Forelimb muscle (tissue), 1 donor: ENCODE results near the gene NKIRAS1. TPM values are rescaled to one million over a fixed set of nuclear protein-coding genes. Genes with fewer than 3 reads are reported as not detected.

ENCODE experiments used
- DNase-seq: peaks from one replicate; pipeline ENCODE4 v3.0.0-alpha.2; 2013; ENCODE audit warnings: low read depth
- polyA plus RNA-seq: library from polyadenylated mRNA; unstranded; fragments of 120-200 nt; gene quantifications from one replicate; pipeline ENCODE4 v1.2.1, GENCODE V29; 2013; ENCODE audit not compliant: insufficient read length

NKIRAS1 gene
- polyA plus RNA-seq = 13.6 TPM

GRCh38 chr3:23916886-23917678 lies at the start of gene NKIRAS1, which contains the start of gene RPL15:
NKIRAS1 (minus strand) TSS chr3:23916990; CDS start chr3:23910904, 6,086 bp downstream.
RPL15 (plus strand) TSS chr3:23917132; CDS start chr3:23917860, 728 bp downstream.
- DNase-seq = peak; percentile 94

DNA sequence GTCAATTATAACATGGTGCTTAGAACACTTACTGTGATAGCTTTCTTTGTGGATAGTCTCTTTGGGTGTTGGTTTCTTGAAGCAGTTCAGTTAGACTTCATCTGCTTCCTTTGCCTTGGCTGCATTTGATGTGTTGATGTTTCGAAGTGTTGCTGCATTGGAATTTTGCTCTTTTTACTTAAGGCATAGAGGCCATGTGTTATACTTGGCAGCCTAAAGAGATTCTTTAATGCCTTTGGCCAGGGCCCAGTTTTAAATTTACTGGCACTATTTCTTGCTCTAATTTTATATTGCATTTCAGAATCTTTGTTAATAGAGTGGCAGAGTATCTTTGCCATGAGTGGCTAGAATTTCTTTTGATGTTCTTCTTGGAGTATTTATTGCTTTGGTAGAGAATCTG lies 49.5 kb upstream of the NKIRAS1 start:
- no peak for DNase-seq

- no peak for DNase-seq
Measured at GRCh38 chr3:23964537-23965235, 47.9 kb upstream of the NKIRAS1 start.

DNA sequence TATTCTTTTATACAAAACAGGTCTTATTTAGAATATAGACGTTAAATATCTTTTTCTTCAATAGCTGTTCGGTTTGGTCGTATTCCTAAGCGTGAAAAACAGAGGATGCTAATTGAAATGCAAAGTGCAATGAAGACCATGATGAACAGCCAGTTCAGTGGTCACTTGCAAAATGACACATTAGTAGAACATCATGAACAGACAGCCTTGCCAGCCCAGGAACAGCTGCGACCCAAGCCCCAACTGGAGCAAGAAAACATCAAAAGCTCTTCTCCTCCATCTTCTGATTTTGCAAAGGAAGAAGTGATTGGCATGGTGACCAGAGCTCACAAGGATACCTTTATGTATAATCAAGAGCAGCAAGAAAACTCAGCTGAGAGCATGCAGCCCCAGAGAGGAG lies 45.1 kb upstream of the NKIRAS1 start:
- DNase-seq = no peak

GRCh38 chr3:23961066-23961465 lies 44.3 kb upstream of the NKIRAS1 start:
- no peak for DNase-seq

DNA sequence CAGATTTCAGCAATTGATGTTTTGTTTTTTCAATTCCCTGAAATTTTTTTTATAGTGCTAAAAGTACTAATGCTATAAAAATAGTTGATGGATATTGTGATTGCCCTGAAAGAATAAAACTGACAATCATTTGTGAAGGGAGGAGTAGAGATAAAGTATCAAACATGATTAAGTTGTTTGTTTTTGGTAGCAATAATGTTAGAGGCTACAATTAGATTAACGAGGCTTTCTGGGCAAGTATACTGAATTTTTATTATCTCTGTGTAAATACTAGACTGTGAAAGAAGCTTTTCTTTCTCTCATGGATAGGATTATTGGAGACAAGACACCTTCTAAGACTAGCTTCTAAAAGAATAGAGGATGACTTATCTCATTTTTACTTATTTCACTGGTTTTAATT lies 43.9 kb upstream of the NKIRAS1 start:
- no peak for DNase-seq

DNA sequence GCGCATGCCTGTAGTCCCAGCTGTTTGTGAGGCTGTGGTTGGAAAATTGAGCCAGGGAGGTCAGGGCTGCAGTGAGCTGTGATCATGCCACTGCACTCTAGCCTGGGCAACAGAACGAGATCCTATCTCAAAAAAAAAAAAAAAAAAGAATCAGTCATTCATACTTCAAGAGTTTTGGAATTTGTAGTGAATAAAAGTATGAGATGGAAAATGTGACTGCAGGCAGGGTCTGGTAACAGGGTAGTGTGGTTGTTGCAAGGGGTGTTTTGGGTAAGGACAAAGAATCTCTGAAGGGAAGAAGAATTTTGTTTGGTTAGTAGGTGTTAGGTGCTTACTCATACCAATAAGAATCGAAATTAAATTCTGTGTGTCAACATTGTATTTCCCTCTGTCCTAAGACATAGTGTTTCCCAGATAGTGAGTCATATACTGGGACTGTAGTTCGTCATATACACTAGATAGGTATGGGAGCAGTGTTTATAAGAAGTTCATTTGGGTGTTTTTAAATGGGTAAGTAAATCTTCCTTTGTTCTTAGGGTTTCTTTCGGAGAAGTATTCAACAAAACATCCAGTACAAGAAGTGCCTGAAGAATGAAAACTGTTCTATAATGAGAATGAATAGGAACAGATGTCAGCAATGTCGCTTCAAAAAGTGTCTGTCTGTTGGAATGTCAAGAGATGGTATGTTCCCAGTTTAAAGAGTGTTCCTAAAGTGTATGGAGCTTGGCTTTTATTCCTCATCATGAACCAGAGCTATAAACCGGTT lies 42.5 kb upstream of the NKIRAS1 start:
- DNase-seq = no peak

DNA sequence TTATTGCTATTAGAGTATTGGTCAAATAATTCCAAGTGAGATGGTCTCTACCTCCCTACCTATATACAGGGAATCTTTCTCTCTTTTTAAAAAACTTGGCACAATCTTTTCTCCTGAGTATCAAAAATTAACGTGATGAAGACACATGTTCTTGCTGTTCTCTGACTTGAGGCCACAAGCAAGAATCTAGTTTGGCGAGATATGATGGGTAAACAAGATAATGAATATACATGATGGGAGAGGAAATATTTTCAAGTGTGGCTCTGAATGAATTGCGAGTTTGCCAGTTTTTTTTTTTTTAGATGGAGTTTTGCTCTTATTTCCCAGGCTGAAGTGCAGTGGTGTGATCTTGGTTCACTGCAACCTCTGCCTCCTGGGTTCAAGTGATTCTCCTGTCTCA lies 39.9 kb upstream of the NKIRAS1 start:
- no peak for DNase-seq

GRCh38 chr3:23954144-23954543 lies 37.4 kb upstream of the NKIRAS1 start:
- DNase-seq = no peak

DNA sequence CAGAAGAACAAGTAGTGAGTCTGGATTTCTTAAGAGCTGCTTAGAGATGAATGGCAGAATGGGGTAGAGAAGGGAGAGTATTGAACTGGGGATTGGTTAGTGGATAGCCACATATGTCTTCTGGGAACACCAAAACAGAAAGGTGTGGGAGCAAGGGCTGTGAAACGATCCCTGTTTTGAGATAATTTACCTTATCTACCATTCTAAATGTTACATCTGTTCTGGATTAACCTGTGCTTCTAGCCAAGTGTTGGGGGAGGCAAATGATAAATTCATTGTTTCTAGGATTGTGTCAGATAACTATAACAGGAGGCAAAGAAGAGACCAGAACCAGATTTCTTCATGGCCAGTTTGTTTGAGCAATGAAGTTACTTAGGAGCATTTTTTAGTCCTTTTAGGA lies 36.7 kb upstream of the NKIRAS1 start:
- no peak for DNase-seq

DNA sequence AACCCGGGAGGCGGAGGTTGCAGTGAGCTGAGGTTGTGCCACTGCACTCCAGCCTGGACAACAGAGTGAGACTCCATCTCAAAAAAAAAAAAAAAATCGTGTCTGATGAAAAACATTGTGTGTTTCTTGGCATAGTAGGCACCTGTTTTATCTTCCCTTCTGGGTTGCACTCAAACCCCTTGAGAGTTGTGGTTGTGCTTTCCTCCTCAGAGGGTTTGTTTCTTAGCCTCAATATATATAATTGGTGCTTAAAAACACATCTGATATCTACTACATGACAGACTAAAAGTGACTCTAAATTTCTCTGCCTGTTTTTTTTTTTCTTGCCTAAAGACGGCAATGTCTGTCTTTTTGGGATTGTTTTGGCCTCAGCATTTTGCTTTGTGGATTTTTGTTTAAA lies 35.9 kb upstream of the NKIRAS1 start:
- DNase-seq = no peak

DNA sequence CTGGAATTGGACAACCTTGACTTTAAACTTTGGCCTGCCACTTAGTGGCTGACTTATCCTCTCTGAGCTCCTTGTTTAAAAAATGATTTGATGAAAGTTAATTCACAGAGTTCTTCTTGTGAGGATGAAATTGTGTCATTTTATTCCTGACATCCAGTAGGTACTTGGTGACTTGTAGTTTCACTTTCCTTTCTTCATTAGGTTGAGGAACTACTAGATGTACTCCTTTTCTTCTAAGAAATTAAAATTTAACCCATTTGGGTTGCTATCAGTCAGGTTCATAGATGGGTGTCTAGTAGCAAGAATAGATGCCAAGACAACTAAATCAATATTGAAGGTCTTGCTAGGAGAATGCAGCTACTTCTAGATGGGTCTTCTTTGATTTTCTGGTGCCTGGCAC lies 33.5 kb upstream of the NKIRAS1 start:
- DNase-seq = no peak

GRCh38 chr3:23949784-23950183 lies 33.0 kb upstream of the NKIRAS1 start:
- no peak for DNase-seq

- no peak for DNase-seq
Measured at GRCh38 chr3:23948761-23949160, 32.0 kb upstream of the NKIRAS1 start.

- DNase-seq = peak; percentile 80
Measured at GRCh38 chr3:23945913-23946687, 29.3 kb upstream of the NKIRAS1 start.

DNA sequence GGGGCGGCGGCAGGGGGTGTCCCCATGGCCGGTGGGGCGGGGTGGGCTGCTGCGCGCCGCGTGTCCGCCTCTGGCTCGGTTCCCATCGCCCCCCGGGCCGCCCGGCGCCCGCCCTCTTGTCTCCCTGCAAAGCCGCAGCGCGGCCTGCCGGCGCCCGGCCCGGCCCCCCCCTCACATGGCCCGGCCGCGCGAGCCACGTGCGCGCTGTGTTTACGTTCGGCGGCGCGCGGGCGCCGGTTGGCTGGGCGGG lies 28.8 kb upstream of the NKIRAS1 start:
- no peak for DNase-seq

- peak; percentile 60 for DNase-seq
Measured at GRCh38 chr3:23944861-23945662, 28.3 kb upstream of the NKIRAS1 start, which contains the start of gene NR1D2. NR1D2 (plus strand) TSS chr3:23945286; CDS start chr3:23945579, 293 bp downstream.

GRCh38 chr3:23944007-23944783 lies 27.4 kb upstream of the NKIRAS1 start:
- DNase-seq = no peak

DNA sequence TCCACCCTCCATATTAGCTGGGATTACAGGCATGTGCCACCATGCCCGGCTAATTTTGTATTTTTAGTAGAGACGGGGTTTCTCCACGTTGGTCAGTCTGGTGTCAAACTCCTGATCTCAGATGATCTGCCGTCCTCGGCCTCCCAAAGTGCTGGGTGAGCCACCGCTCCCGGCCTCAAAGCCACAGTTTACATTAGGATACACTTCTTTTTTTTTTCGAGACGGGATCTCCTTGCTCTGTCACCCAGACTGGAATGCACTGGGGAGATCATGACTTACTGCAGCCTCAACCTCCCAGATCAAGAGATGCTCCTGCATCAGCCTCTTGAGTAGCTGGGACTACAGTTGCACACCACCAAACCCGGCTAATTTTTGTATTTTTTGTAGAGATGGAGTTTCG lies 25.8 kb upstream of the NKIRAS1 start:
- DNase-seq = no peak

DNA sequence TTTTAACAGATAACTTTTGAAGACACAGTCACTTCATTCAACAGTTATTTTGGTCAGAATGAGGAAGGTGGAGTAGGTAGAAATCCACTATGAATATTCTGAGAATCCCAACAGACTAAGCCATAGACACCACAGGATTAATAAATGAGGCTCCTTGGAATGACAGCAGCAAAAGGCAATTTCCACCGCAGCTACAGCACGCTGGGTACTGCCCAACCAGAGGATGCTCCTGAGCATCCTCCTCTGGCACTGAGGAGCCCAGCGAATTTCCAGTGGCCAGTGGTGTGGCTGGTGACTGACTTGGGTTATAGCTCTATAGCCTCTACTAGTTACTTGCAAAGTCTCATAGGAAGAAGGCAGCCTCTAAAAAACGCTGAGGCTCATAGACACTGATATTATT lies 24.6 kb upstream of the NKIRAS1 start:
- no peak for DNase-seq
